Stimulated activated CD4-positive, alpha-beta T cell treated with anti-CD3 and anti-CD28 coated beads, Interleukin-4, amount 100 ng/mL, for 1 hour (primary cell): ENCODE data around the gene CCND3.
"Not testable (repeated sequence)": the region's sequence is repeated elsewhere in the genome, so short reads cannot be mapped to it uniquely, and the experiment has no call there.

Experiments used
- DNase-seq: peaks from one replicate; pipeline ENCODE4 v3.0.0-alpha.2; 2020

CCND3 gene

GRCh38 chr6:41943456-41943855 lies 1.8 kb upstream of the CCND3 start:
- no peak for DNase-seq

- not testable (repeated sequence) for DNase-seq
Observed at GRCh38 chr6:41942882-41943281, 1.3 kb upstream of the CCND3 start.

- DNase-seq = no peak
Observed at GRCh38 chr6:41942067-41942851, 651 bp upstream of the CCND3 start.

- DNase-seq = peak; percentile 63
Observed at GRCh38 chr6:41940759-41941279, 789 bp downstream of the CCND3 start.

GRCh38 chr6:41939848-41940758 lies 1.5 kb downstream of the CCND3 start:
- peak; percentile 45 for DNase-seq

- DNase-seq = peak; percentile 25
Observed at GRCh38 chr6:41939176-41939847, 2.3 kb downstream of the CCND3 start.

- no peak for DNase-seq
Observed at GRCh38 chr6:41938590-41939175, 2.9 kb downstream of the CCND3 start.

- no peak for DNase-seq
Observed at GRCh38 chr6:41937861-41938574, 3.6 kb downstream of the CCND3 start.

GRCh38 chr6:41937472-41937860 lies 4.1 kb downstream of the CCND3 start:
- DNase-seq = no peak

- peak; percentile 53 for DNase-seq
Observed at GRCh38 chr6:41936073-41936837, 5.4 kb downstream of the CCND3 start.

- DNase-seq = no peak
Observed at GRCh38 chr6:41935685-41936072, 5.9 kb downstream of the CCND3 start.

- no peak for DNase-seq
Observed at GRCh38 chr6:41935193-41935574, 6.4 kb downstream of the CCND3 start.

- DNase-seq = no peak
Observed at GRCh38 chr6:41934278-41935192, 7.1 kb downstream of the CCND3 start.

- no peak for DNase-seq
Observed at GRCh38 chr6:41932378-41932777, 9.2 kb downstream of the CCND3 start.

- DNase-seq = no peak
Observed at GRCh38 chr6:41931792-41932191, 9.8 kb downstream of the CCND3 start.

- DNase-seq = no peak
Observed at GRCh38 chr6:41929924-41930323, 11.7 kb downstream of the CCND3 start.

- no peak for DNase-seq
Observed at GRCh38 chr6:41927253-41927652, 14.4 kb downstream of the CCND3 start.

- no peak for DNase-seq
Observed at GRCh38 chr6:41922154-41922553, 19.5 kb downstream of the CCND3 start.

GRCh38 chr6:41921712-41921998 lies 20.0 kb downstream of the CCND3 start:
- DNase-seq = no peak

GRCh38 chr6:41920921-41921711 lies 20.5 kb downstream of the CCND3 start, which contains the start of the genes BYSL and MED20:
TSS of gene BYSL (plus strand) at chr6:41921499. CDS start at chr6:41921563, 64 bp downstream.
TSS of gene MED20 (minus strand) at chr6:41921139. CDS start at chr6:41921018, 121 bp downstream.
- DNase-seq = peak; percentile 95
